Endothelial cell of umbilical vein (primary cell): Measurements from ENCODE around the gene LRRC42. TPM values are rescaled to one million over a fixed set of nuclear protein-coding genes. Genes with fewer than 3 reads are reported as not detected.

Experiments
- BruUV-seq: library from RNA; stranded (reverse); fragments of 400-500 nt; replicated peaks from 2 replicates; lab custom pipeline; 2021; lab: Mats Ljungman, UMichigan
- CTCF ChIA-PET: fragments of 300-600, 350-600 bp; sonication (Branson Sonifier 250); formaldehyde crosslinking; loops from one replicate; lab custom pipeline; 2021; ENCODE audit warnings: antibody characterized with exemption, inconsistent platforms; lab: Charles Lee
- POLR2A ChIA-PET: fragments of 300-600, 350-600 bp; sonication (Branson Sonifier 250); formaldehyde crosslinking; loops from one replicate; lab custom pipeline; 2021; ENCODE audit warnings: antibody characterized with exemption, inconsistent platforms; lab: Charles Lee
- DNase-seq: peaks from one replicate; pipeline ENCODE4 v3.0.0-alpha.2; 2011; ENCODE audit warnings: low read depth, low spot score
- FAIRE-seq: peaks from 2 replicates; lab custom pipeline; 2011; peaks lifted over from hg19 to GRCh38; lab: Jason Lieb, UNC
- H2AFZ ChIP-seq: 2 replicates; pipeline ENCODE4 v1.6.0; 2012; ENCODE audit warnings: low read depth, low read length, control low read depth, inconsistent platforms
- H3K27ac ChIP-seq: 2 replicates; pipeline ENCODE4 v1.5.1; 2011; ENCODE audit warnings: low read depth, mild to moderate bottlenecking, control low read depth, low read length, moderate library complexity; ENCODE audit not compliant: insufficient read depth
- H3K27me3 ChIP-seq, 2 experiments: 2 replicates each; pipeline versions ENCODE4 v1.6.0 to v1.6.1; 2011; ENCODE audit warnings: low read length in 2 of 2, mixed read lengths in 1 of 2; ENCODE audit not compliant: control insufficient read depth in 2 of 2, insufficient read depth in 2 of 2
- H3K36me3 ChIP-seq, 2 experiments: 2 replicates in 1 of 2; 3 replicates in 1 of 2; pipeline ENCODE4 v1.5.1; 2011; ENCODE audit warnings: low read length in 2 of 2, mild to moderate bottlenecking in 1 of 2, moderate library complexity in 1 of 2; ENCODE audit not compliant: control insufficient read depth in 2 of 2, insufficient read depth in 2 of 2; ENCODE audit errors: extremely low read depth in 1 of 2
- H3K4me1 ChIP-seq: 3 replicates; pipeline ENCODE4 v1.5.1; 2011; ENCODE audit warnings: mild to moderate bottlenecking, low read length; ENCODE audit not compliant: control insufficient read depth, insufficient read depth; ENCODE audit errors: extremely low read depth
- H3K4me2 ChIP-seq: 2 replicates; pipeline ENCODE4 v1.6.1; 2011; ENCODE audit warnings: low read length, control low read depth, mixed read lengths; ENCODE audit not compliant: insufficient read depth
- H3K4me3 ChIP-seq, 3 experiments: fragments of 200-600 bp in 1 of 3; sonication (generic), shearing (Covaris generic) in 1 of 3; replicated peaks in 1 of 3; 2 replicates each; pipeline ENCODE4 v1.5.1; 2011 to 2016; ENCODE audit warnings: control low read depth in 3 of 3, low read length in 3 of 3, mild to moderate bottlenecking in 2 of 3, inconsistent platforms in 1 of 3, low read depth in 1 of 3, moderate library complexity in 1 of 3; ENCODE audit not compliant: insufficient read depth in 1 of 3
- H3K79me2 ChIP-seq: 2 replicates; pipeline ENCODE4 v1.6.0; 2012; ENCODE audit warnings: low read length, inconsistent platforms; ENCODE audit not compliant: control insufficient read depth, insufficient read depth
- H3K9ac ChIP-seq: replicated peaks from 2 replicates; pipeline ENCODE3; 2011; ENCODE audit warnings: low read length, control low read depth; ENCODE audit not compliant: insufficient read depth; ENCODE audit errors: extremely low read depth
- H3K9me1 ChIP-seq: replicated peaks from 3 replicates; pipeline ENCODE4 v1.6.0; 2011; ENCODE audit warnings: mild to moderate bottlenecking, low read length; ENCODE audit not compliant: control insufficient read depth, insufficient read depth; ENCODE audit errors: extremely low read depth
- H3K9me3 ChIP-seq: replicated peaks from 2 replicates; pipeline ENCODE4 v1.5.1; 2012; ENCODE audit warnings: low read length, inconsistent platforms; ENCODE audit not compliant: control insufficient read depth, insufficient read depth
- H4K20me1 ChIP-seq: replicated peaks from 2 replicates; pipeline ENCODE3; 2011; ENCODE audit warnings: mild to moderate bottlenecking, low read length; ENCODE audit not compliant: control insufficient read depth, insufficient read depth; ENCODE audit errors: extremely low read depth
- CTCF ChIP-seq, 2 donors: IDR thresholded peaks; 1 replicate in 1 of 2; 2 replicates in 1 of 2; pipeline ENCODE4 v1.5.1; 2011; ENCODE audit warnings: low read length in 2 of 2, mild to moderate bottlenecking in 2 of 2, moderate library complexity in 2 of 2, control low read depth in 1 of 2, inconsistent platforms in 1 of 2, low read depth in 1 of 2; ENCODE audit not compliant: insufficient read depth in 1 of 2; ENCODE audit errors: extremely low read depth in 1 of 2
- EZH2 ChIP-seq: IDR thresholded peaks from 2 replicates; pipeline ENCODE4 v1.6.1; 2012; ENCODE audit warnings: borderline replicate concordance, low read depth, mild to moderate bottlenecking, moderate library complexity, low read length, inconsistent platforms; ENCODE audit not compliant: severe bottlenecking
- FOS ChIP-seq: IDR thresholded peaks from 2 replicates; pipeline ENCODE4 v1.6.1; 2011; ENCODE audit warnings: mild to moderate bottlenecking, low read length, moderate library complexity, borderline replicate concordance; ENCODE audit not compliant: insufficient read depth
- GATA2 ChIP-seq: IDR thresholded peaks from 2 replicates; pipeline ENCODE4 v1.7.0; 2011; ENCODE audit warnings: low read depth, mild to moderate bottlenecking, moderate library complexity, mixed read lengths, low read length; ENCODE audit not compliant: insufficient read length, insufficient read depth
- JUN ChIP-seq: IDR thresholded peaks from 2 replicates; pipeline ENCODE4 v1.6.1; 2011; ENCODE audit warnings: borderline replicate concordance, low read depth; ENCODE audit not compliant: insufficient read length, insufficient read depth
- MAX ChIP-seq: IDR thresholded peaks from 2 replicates; pipeline ENCODE4 v1.6.1; 2011; ENCODE audit not compliant: insufficient read depth, insufficient read length
- MYC ChIP-seq: IDR thresholded peaks from one replicate; pipeline ENCODE4 v1.6.1; 2011; ENCODE audit warnings: mild to moderate bottlenecking, low read depth, low read length
- POLR2A ChIP-seq: IDR thresholded peaks from 2 replicates; pipeline ENCODE4 v1.6.1; 2012; ENCODE audit warnings: low read depth, mild to moderate bottlenecking, control low read depth, low read length
- POLR2AphosphoS5 ChIP-seq: IDR thresholded peaks from 2 replicates; pipeline ENCODE4 v1.6.1; 2012; ENCODE audit warnings: low read depth, mild to moderate bottlenecking, control low read depth, low read length, moderate library complexity; ENCODE audit not compliant: insufficient read depth
- dilution Hi-C: fragments of 300-500 bp; cut with MboI; formaldehyde crosslinking; loops from one replicate; pipeline ENCODE4 v1.15.0; 2019; ENCODE audit warnings: low sequenced_read_pairs; ENCODE audit not compliant: extremely low pct_ligation_motif_present
- intact Hi-C: fragments of 100-400 bp; cut with micrococcal nuclease; formaldehyde crosslinking; loops from one replicate; pipeline ENCODE4 v1.10.0; 2022
- polyA plus RNA-seq, 4 experiments: library from polyadenylated mRNA; depleted of rRNA in 3 of 4; stranded (reverse) in 3 of 4; unstranded in 1 of 4; fragments of >200 nt; gene quantifications; 2 replicates each; pipeline versions ENCODE4 v1.2.1 to v1.2.3, GENCODE V29; 2011 to 2012; ENCODE audit warnings: missing spikeins in 1 of 4
- total RNA-seq: library from RNA; stranded (reverse); gene quantifications from 2 replicates; pipeline ENCODE4 v1.2.3, GENCODE V29; 2021

LRRC42 gene
- total and polyA plus RNA-seq, 2 donors (not counting 3 experiments of a cell fraction or from before 2014, with no cell fraction given) = 25.3 to 26.1 TPM

- Histone ChIP-seq H3K9me3 (no peaks in the 10 kb centered on the region), H3K27me3 (no peaks in the 10 kb centered on the region), H3K4me2 (no peak overlapping the region), H3K9ac (no peak overlapping the region), H3K4me3 (no peak overlapping the region), H3K79me2 (no peaks in the 10 kb centered on the region), H3K27ac (no peak overlapping the region), H3K9me1 (no peaks in the 10 kb centered on the region), H4K20me1 (no peaks in the 10 kb centered on the region), H3K36me3 (peaks cover 7 to 15% of the 10 kb centered on the region in 2 experiments), H3K4me1 (no peaks in the 10 kb centered on the region), H2AFZ (no peak overlapping the region)
- dilution Hi-C loops = no loop called here
- POLR2A ChIA-PET = no interaction called here
- intact Hi-C loops = no loop called here
- no TSS peak for BruUV-seq
- TF ChIP-seq POLR2AphosphoS5 = no peak
- TF ChIP-seq JUN = no peak
- TF ChIP-seq MAX = no peak
- TF ChIP-seq FOS = no peak
- no peak for TF ChIP-seq GATA2
- TF ChIP-seq CTCF (IDR thresholded peaks at IDR 0.05; ENCODE audit: extremely low read depth in 1 of 2, insufficient read depth in 1 of 2, low read depth in 1 of 2, low read length in 2 of 2) = no peak
- no peak for TF ChIP-seq MYC
- TF ChIP-seq POLR2A = no peak
- no peak for TF ChIP-seq EZH2
- CTCF ChIA-PET = no interaction called here
- no peak for FAIRE-seq
- DNase-seq = no peak
Measured at GRCh38 chr1:53967409-53968124, 21.4 kb downstream of the LRRC42 start.
